ENCODE data around the gene WRNIP1.

The WRNIP1 gene

GRCh38 chr6:2810092-2810671 lies 45.0 kb downstream of the WRNIP1 start:
- DNase-seq = peak; percentile 98 to 99

GRCh38 chr6:2812695-2813094 lies 47.5 kb downstream of the WRNIP1 start:
- DNase-seq = no peak

GRCh38 chr6:2816158-2816557 lies 51.0 kb downstream of the WRNIP1 start:
- no peak for DNase-seq

- no peak for DNase-seq
Observed at GRCh38 chr6:2817903-2818443, 52.8 kb downstream of the WRNIP1 start.

GRCh38 chr6:2818593-2818992 lies 53.4 kb downstream of the WRNIP1 start:
- no peak for DNase-seq

GRCh38 chr6:2819115-2819514 lies 53.9 kb downstream of the WRNIP1 start:
- DNase-seq = no peak

GRCh38 chr6:2819978-2820377 lies 54.8 kb downstream of the WRNIP1 start:
- no peak for DNase-seq

GRCh38 chr6:2820415-2820814 lies 55.2 kb downstream of the WRNIP1 start:
- peak; percentile 95 for DNase-seq

GRCh38 chr6:2821554-2821953 lies 56.4 kb downstream of the WRNIP1 start:
- DNase-seq = no peak

GRCh38 chr6:2823104-2823850 lies 58.1 kb downstream of the WRNIP1 start:
- DNase-seq = no peak

- DNase-seq = no peak
Observed at GRCh38 chr6:2826131-2826530, 60.9 kb downstream of the WRNIP1 start.

GRCh38 chr6:2827142-2827541 lies 61.9 kb downstream of the WRNIP1 start:
- DNase-seq = no peak

GRCh38 chr6:2828629-2829028 lies 63.4 kb downstream of the WRNIP1 start:
- no peak for DNase-seq

GRCh38 chr6:2829253-2829652 lies 64.1 kb downstream of the WRNIP1 start:
- DNase-seq = no peak

- no peak for DNase-seq
Observed at GRCh38 chr6:2830183-2830582, 65.0 kb downstream of the WRNIP1 start.

GRCh38 chr6:2831392-2831791 lies 66.2 kb downstream of the WRNIP1 start:
- peak; percentile 55 to 72 for DNase-seq

- DNase-seq = no peak
Observed at GRCh38 chr6:2834262-2834661, 69.1 kb downstream of the WRNIP1 start.
